Stimulated activated CD4-positive, alpha-beta T cell treated with anti-CD3 and anti-CD28 coated beads, Interleukin-4, amount 100 ng/mL, for 4 hours (primary cell): Measurements from ENCODE around the gene VAMP5.
"Not testable (repeated sequence)": the region's sequence is repeated elsewhere in the genome, so short reads cannot be mapped to it uniquely, and the experiment has no call there.

Source experiments
- DNase-seq, 2 experiments: peaks; one replicate each; pipeline ENCODE4 v3.0.0-alpha.2; 2020

The VAMP5 gene

DNA sequence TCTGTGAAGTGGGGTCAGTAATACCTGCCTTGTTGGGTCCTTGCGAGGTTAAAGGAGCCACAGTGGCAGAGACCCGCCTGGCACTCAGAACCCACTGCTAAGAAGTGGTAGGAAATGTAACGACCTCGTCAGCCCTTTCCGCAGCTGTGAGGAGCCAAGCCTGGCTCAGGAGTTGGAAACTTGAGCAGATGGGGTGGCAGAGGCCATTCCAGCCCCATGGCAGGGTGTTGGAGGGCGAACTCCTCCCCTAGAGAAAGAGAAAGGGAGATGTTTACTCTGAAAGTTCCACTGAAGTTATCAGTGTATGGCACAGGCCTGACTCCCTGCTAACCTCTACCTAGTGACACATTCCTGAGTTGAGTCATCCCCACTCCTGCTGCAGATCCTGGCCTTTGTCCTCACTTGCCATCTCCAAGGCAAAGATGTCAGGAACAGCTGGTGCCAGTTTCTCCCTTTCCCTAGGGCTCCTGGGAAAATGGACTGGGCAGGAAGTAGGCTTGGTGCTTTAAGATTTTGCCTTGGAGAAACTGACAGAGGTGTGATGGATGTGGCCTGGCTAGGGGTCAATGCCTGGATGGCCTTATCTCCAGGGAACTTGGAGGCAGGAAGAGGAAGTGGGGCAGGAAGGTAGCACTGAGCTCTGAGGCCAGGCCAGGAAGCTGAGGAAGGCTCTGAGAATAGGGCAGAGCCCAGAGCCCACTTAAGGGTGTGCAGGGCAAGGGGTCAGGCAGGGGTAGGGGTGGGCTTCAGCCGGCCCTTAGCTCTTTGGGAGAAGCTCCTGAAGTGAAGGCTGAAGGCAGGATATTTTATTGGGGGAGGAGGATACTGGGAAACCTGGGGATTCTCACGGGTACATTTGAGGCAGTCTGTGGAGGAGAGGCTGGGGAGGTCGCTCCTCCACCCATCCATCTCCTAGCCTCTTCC lies 888 bp downstream of the VAMP5 start:
- peak in 1 of 2 experiments; percentile 20 for DNase-seq

- no peak for DNase-seq
Observed at GRCh38 chr2:85585781-85586105, 1.5 kb downstream of the VAMP5 start.

GRCh38 chr2:85588236-85588635 lies 4.0 kb downstream of the VAMP5 start:
- no peak for DNase-seq

DNA sequence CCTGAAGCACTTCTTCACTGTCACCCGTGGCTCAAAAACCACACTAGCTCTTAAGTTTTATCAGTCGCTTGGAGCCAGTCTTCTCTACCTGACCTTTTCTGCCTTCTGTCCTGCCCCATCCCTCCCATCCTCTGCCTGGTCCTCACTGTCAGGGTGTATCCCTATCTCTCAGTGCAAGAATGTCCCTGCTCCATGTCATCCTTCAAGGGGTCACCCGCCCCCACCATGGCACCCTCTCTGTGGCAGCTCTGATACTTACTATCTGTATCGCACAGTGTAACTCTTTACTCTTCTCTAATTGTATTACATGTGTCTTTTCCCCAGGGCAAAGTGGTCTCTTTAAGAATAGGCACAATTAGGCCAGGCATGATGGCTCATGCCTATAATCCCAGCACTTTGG lies 4.4 kb downstream of the VAMP5 start:
- DNase-seq = no peak

- no peak for DNase-seq
Observed at GRCh38 chr2:85589181-85589580, 5.0 kb downstream of the VAMP5 start.

GRCh38 chr2:85589982-85590791 lies 6.0 kb downstream of the VAMP5 start:
- no peak for DNase-seq

- DNase-seq = no peak
Observed at GRCh38 chr2:85590950-85591349, 6.7 kb downstream of the VAMP5 start.

GRCh38 chr2:85591563-85591962 lies 7.3 kb downstream of the VAMP5 start:
- DNase-seq = no peak

DNA sequence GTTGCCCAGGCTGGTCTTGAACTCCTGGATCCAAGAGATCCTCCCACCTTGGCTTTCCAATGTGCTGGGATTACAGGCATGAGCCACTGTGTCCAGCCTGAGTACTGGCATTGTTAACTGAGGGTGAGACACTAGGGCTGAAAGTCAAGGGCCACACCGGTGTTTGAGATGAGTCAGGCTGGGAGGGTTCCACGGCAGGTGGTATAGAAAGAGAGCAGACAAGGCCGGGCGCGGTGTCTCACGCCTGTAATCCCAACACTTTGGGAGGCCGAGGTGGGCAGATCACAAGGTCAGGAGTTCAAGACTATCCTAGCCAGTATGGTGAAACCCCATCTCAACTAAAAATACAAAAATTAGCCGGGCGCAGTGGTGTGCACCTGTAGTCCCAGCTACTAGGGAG lies 8.1 kb downstream of the VAMP5 start:
- DNase-seq = not testable (repeated sequence)

- DNase-seq = no peak
Observed at GRCh38 chr2:85593023-85593422, 8.8 kb downstream of the VAMP5 start.

GRCh38 chr2:85594715-85595300 lies 10.6 kb downstream of the VAMP5 start:
- no peak for DNase-seq

DNA sequence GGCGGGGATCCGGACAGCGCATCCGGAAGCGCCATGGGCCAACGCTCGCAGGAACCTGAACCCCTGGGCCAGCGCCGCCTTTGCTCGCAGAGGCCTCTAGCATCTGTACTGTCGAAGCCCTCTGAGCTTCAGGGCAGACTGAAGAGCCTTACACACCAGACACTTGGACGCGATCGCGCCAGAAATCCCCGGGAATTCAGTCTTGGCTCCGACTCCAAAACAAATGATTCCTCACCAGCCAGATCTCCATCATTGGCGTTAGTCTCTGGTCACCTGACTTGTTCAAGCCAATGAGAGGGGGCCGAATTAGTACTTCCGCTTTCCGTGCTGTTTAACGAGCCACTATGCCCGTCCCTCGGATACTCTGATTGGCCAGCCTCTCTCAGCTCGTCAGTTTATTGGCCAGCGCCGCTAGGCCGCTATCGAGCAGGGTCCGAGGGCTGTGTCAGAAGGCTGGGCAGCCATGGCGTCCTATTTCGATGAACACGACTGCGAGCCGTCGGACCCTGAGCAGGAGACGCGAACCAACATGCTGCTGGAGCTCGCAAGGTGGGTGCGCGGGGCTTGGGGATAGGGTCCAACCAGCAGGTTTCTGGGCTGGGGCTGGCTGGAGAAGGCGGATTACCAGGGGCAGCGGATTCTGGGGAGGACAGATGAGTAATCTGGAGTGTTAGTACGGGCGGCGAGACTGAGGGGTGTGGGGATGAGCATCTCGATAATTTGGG lies 11.2 kb downstream of the VAMP5 start, which contains the start of gene RNF181:
Gene RNF181, plus strand, starts transcription at position 445 of the 725 bp plus-strand sequence. Its CDS starts 19 bp downstream, at position 464.
- DNase-seq = peak; percentile 78 to 90

- peak in 1 of 2 experiments; percentile 30 for DNase-seq
Observed at GRCh38 chr2:85596026-85596333, 11.7 kb downstream of the VAMP5 start.

DNA sequence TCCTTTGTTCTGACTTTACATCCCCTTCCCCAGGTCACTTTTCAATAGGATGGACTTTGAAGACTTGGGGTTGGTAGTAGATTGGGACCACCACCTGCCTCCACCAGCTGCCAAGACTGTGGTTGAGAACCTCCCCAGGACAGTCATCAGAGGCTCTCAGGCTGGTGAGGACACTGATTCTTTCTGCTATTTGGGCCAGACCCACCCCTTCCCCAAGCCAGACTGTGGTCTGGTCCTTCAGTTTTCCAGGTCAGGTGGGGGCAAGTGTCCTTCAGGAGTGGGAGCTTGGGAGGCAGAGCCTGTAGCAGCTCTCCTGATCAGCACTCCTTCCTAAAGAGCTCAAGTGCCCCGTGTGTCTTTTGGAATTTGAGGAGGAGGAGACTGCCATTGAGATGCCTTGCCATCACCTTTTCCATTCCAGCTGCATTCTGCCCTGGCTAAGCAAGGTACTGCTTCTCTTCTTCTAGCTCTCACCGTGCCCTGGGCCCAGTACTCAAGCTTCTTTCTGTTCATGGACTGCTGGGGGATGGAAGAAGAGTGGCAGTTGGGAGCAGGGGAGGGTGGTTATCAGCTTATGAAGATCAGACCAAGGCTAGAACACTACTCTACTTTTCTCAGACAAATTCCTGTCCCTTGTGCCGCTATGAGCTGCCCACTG lies 12.4 kb downstream of the VAMP5 start:
- DNase-seq = no peak

DNA sequence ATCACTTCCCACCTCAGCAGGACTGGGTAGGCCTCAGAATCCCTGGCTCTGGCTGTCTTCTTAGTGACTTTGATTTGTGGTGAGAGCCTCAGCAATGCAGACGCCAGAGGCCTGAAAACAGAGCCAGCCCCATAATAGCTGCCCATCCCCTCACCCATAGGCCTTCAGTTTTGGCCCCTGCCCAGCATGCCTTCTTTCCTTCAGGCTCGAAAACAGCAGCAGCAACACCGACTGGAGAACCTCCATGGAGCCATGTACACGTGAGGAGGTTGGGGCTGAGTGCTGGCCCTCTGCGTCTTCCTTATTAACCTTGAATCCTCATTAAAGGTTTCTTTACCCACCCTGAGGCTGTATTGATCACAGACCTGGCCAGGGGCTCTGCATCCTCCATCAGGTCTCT lies 13.0 kb downstream of the VAMP5 start:
- no peak for DNase-seq

- DNase-seq = no peak
Observed at GRCh38 chr2:85598594-85599340, 14.5 kb downstream of the VAMP5 start.

- DNase-seq = no peak
Observed at GRCh38 chr2:85599468-85600234, 15.4 kb downstream of the VAMP5 start.

GRCh38 chr2:85600235-85600575 lies 16.0 kb downstream of the VAMP5 start:
- no peak for DNase-seq

- no peak for DNase-seq
Observed at GRCh38 chr2:85600951-85601770, 16.9 kb downstream of the VAMP5 start.
